ENCODE results near the gene CRTC1. TPM values are rescaled to one million over a fixed set of nuclear protein-coding genes. Genes with fewer than 3 reads are reported as not detected.

Gene CRTC1
- total and polyA plus RNA-seq, 7 donors: 4.5 to 12.5 (median 8.1) TPM

DNA sequence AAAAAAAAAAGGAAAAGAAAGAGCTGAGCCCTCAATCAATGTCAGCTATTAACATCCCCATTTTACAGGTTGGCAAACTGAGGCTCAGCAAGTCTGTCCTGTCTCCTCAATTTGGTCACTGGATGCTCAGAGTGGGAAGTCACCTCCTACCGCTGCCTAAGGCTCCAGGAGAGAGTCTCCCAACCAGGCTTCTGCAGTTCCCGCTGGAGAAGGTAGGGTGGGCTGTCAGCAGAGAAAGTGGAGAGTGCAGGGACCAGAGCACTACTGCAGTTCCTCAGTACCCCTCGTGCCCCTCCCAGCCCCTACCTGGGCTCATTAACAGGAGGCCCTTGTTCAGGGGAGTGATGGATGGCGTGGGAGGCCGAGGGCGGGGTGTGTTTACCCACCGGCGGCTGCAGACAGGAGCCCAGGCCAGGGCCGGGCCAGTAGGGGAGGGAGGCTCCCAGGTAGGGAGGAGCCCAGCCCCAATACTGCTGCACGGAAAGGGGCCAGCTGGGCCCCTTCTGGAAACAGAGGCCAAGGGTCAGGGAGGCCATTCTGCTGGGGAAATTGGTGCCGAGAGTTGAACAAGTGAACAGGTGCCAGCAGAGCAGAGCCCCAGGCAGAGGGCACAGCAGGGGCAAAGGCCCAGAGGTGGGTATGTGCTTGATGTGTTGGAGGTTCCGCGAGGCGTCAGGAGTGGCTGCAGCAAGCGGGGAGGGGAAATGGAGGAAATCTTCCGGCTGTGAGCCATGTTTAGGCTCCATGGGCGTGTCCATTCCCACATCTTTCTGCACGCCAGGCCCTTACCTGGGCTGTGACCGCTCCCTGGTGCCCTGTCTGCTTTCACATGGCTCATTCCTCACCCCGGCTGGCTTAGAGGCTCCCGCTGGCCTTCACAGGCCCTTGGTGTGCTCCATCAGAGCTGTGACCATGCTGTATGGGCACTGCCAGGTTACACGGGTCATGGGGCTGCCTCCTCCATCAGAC, 115.2 kb downstream of the CRTC1 start:
- no peak overlapping the region for H3K4me3 ChIP-seq
- no peaks in the 10 kb centered on the region for H3K4me1 ChIP-seq
- H3K36me3 ChIP-seq (ENCODE audit: insufficient read depth in 1 of 2, low read depth in 1 of 2): no peaks in the 10 kb centered on the region
- intact Hi-C loops (cut with DNase I): no loop called here
- WGBS, 3 donors: 47 to 55% (median 51%) methylated on average over 21 to 22 of the region's 22 CpGs
- no peak overlapping the region for H3K27ac ChIP-seq
- H3K9me3 ChIP-seq: no peaks in the 10 kb centered on the region
- ATAC-seq: no peak
- H3K27me3 ChIP-seq (ENCODE audit: insufficient read depth in 3 of 3, low read length in 2 of 3): peaks cover 0 to 66% (median 10%) of the 10 kb centered on the region in 3 donors
- DNase-seq: no peak
- TF ChIP-seq, protein P1, sequence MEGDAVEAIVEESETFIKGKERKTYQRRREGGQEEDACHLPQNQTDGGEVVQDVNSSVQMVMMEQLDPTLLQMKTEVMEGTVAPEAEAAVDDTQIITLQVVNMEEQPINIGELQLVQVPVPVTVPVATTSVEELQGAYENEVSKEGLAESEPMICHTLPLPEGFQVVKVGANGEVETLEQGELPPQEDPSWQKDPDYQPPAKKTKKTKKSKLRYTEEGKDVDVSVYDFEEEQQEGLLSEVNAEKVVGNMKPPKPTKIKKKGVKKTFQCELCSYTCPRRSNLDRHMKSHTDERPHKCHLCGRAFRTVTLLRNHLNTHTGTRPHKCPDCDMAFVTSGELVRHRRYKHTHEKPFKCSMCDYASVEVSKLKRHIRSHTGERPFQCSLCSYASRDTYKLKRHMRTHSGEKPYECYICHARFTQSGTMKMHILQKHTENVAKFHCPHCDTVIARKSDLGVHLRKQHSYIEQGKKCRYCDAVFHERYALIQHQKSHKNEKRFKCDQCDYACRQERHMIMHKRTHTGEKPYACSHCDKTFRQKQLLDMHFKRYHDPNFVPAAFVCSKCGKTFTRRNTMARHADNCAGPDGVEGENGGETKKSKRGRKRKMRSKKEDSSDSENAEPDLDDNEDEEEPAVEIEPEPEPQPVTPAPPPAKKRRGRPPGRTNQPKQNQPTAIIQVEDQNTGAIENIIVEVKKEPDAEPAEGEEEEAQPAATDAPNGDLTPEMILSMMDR (IDR thresholded peaks at IDR 0.05): no peak

DNA sequence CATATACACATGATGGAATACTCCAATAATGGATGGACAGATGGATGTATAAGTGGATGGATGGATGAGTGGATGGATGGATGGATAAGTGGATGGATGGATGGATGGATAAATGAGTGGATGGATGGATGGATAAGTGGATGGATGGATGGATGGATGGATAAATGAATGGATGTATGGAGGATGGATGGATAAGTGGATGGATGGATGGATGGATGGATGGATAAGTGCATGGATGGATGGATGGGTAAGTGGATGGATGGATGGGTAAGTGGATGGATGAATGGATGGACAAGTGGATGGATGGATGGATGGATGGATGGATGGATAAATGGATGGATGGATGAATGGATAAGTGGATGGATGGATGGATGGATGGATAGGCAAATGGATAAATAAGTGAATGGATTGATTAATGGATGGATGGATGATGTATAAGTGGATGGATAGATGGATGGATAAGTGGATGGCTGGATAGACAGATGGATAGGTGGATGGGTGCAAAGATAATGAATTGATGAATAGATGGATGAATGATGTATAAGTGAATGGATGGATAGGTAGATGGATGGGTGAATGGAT, 116.0 kb downstream of the CRTC1 start:
- TF ChIP-seq, protein P1 (IDR thresholded peaks at IDR 0.05): no peak
- DNase-seq (no peak), ATAC-seq (no peak)
- peaks cover 0 to 64% (median 8%) of the 10 kb centered on the region in 3 donors for H3K27me3 ChIP-seq (ENCODE audit: insufficient read depth in 3 of 3, low read length in 2 of 3)
- intact Hi-C loops (cut with DNase I): no loop called here
- H3K4me3 ChIP-seq: no peak overlapping the region
- no peak overlapping the region for H3K27ac ChIP-seq
- no peaks in the 10 kb centered on the region for H3K9me3 ChIP-seq
- no peaks in the 10 kb centered on the region for H3K36me3 ChIP-seq (ENCODE audit: insufficient read depth in 1 of 2, low read depth in 1 of 2)
- H3K4me1 ChIP-seq: no peaks in the 10 kb centered on the region

DNA sequence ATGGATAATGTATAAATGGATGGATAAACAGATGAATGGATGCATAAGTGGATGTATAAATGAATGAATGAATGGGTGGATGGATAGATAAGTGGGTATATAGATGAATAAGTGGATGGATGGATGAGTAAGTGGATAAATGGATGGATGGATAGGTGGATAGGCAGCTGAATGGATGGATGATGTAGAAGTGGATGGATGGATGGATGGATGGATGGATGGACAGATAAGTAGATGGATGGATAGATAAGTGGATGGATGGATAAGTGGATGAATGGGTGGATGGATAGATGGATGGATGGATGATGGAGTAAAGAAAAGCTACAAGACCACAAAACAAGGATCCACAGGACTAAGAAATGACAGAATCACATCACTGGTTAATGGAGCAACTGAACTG, 116.6 kb downstream of the CRTC1 start:
- no peaks in the 10 kb centered on the region for H3K4me1 ChIP-seq
- DNase-seq (no peak), ATAC-seq (no peak)
- H3K4me3 ChIP-seq: no peak overlapping the region
- TF ChIP-seq, protein P1 (IDR thresholded peaks at IDR 0.05): no peak
- no peaks in the 10 kb centered on the region for H3K9me3 ChIP-seq
- H3K36me3 ChIP-seq (ENCODE audit: insufficient read depth in 1 of 2, low read depth in 1 of 2): no peaks in the 10 kb centered on the region
- intact Hi-C loops (cut with DNase I): no loop called here
- H3K27ac ChIP-seq: no peak overlapping the region
- peaks cover 0 to 58% (median 8%) of the 10 kb centered on the region in 3 donors for H3K27me3 ChIP-seq (ENCODE audit: insufficient read depth in 3 of 3, low read length in 2 of 3)

DNA sequence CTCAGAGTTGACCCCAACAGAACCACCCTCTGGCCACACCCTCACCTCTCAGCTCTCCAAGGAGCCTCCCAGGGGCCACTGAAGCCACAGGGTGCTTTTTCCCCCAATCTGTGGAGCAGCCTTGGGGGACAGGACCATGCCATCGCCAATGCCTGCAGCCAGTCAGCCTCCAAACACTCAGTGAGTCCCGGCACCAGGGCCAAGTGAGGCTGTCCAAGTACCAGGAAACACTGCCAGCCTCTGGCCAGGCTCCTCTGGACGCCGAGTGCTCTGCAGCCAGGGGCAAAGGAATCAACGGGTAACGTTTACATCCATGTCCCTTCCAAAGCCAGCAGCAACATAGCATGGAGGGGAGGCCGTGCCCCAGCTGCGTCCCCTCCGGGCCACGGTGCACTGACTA, 117.2 kb downstream of the CRTC1 start:
- Histone ChIP-seq H3K9me3 (no peaks in the 10 kb centered on the region), H3K27ac (no peak overlapping the region), H3K27me3 (ENCODE audit: insufficient read depth in 3 of 3, low read length in 2 of 3) (peaks cover 0 to 53% (median 8%) of the 10 kb centered on the region in 3 donors), H3K36me3 (ENCODE audit: insufficient read depth in 1 of 2, low read depth in 1 of 2) (no peaks in the 10 kb centered on the region), H3K4me3 (no peak overlapping the region), H3K4me1 (no peaks in the 10 kb centered on the region)
- TF ChIP-seq, protein P1 (IDR thresholded peaks at IDR 0.05): no peak
- DNase-seq (no peak), ATAC-seq (no peak)
- 29 to 34% (median 33%) methylated on average over 10 of the region's 10 CpGs for WGBS, 3 donors
- intact Hi-C loops (cut with DNase I): no loop called here

Measured in psoas muscle (tissue), 8 donors.